Measurements from ENCODE around the gene HDGFL2. TPM values are rescaled to one million over a fixed set of nuclear protein-coding genes. Genes with fewer than 3 reads are reported as not detected.

The HDGFL2 gene
- total RNA-seq, 2 experiments from 2014 or later = 17.2 to 18.0 TPM

DNA sequence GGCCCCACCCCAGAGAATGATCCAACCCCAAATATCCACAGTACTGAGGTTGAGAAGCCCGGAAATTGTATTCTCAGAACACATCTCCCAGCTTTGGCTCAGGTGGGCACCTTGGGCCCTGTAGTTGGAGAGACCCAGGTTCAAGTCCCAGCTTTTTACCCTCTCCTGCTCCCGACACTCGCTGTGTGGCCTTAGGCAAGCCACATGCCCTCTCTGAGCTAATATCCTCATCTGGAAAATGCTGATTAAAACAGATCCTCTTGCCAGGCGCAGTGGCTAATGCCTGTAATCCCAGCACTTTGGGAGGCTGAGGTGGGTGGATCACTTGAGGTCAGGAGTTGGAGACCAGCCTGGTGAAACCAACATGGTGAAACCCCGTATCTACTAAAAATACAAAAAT lies 43.6 kb downstream of the HDGFL2 start:
- H3K4me3 Mint-ChIP-seq = no peak overlapping the region
- no peak overlapping the region for H3K27ac Mint-ChIP-seq
- TF ChIP-seq, protein P1, sequence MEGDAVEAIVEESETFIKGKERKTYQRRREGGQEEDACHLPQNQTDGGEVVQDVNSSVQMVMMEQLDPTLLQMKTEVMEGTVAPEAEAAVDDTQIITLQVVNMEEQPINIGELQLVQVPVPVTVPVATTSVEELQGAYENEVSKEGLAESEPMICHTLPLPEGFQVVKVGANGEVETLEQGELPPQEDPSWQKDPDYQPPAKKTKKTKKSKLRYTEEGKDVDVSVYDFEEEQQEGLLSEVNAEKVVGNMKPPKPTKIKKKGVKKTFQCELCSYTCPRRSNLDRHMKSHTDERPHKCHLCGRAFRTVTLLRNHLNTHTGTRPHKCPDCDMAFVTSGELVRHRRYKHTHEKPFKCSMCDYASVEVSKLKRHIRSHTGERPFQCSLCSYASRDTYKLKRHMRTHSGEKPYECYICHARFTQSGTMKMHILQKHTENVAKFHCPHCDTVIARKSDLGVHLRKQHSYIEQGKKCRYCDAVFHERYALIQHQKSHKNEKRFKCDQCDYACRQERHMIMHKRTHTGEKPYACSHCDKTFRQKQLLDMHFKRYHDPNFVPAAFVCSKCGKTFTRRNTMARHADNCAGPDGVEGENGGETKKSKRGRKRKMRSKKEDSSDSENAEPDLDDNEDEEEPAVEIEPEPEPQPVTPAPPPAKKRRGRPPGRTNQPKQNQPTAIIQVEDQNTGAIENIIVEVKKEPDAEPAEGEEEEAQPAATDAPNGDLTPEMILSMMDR (IDR thresholded peaks at IDR 0.05) = no peak
- intact Hi-C loops (cut with DNase I, micrococcal nuclease) = no loop called here
- Histone ChIP-seq H3K27ac (ENCODE audit: low read depth in 1 of 2, low read length in 2 of 2) (no peak overlapping the region), H3K4me3 (ENCODE audit: low read length) (no peak overlapping the region), H3K27me3 (ENCODE audit: control insufficient read depth in 1 of 2, insufficient read depth in 2 of 2, low read length in 2 of 2) (no peaks in the 10 kb centered on the region), H3K36me3 (ENCODE audit: insufficient read depth, low read length) (no peaks in the 10 kb centered on the region), H3K9me3 (ENCODE audit: control insufficient read depth in 1 of 2, insufficient read depth in 1 of 2, low read length in 2 of 2) (peaks cover 0 to 13% of the 10 kb centered on the region in 2 experiments), H3K4me1 (ENCODE audit: insufficient read depth, low read length) (no peaks in the 10 kb centered on the region)
- H3K36me3 Mint-ChIP-seq (ENCODE audit: low read depth) = no peaks in the 10 kb centered on the region
- H3K27me3 Mint-ChIP-seq = no peaks in the 10 kb centered on the region
- DNase-seq (no peak), ATAC-seq (ENCODE audit: poor library complexity) (no peak)
- ChIA-PET CTCF (interaction anchor here (1.2 kb wide), 1 partner anchor 10 kb away, joined by 4 read pairs; no protein-coding TSS in a partner anchor), POLR2A (no interaction called here)
- H3K4me1 Mint-ChIP-seq (ENCODE audit: low read depth) = no peaks in the 10 kb centered on the region
- no peaks in the 10 kb centered on the region for H3K9me3 Mint-ChIP-seq

- no peaks in the 10 kb centered on the region for H3K27me3 Mint-ChIP-seq
- no peak overlapping the region for H3K4me3 Mint-ChIP-seq
- no peaks in the 10 kb centered on the region for H3K4me1 ChIP-seq (ENCODE audit: insufficient read depth, low read length)
- H3K27me3 ChIP-seq (ENCODE audit: control insufficient read depth in 1 of 2, insufficient read depth in 2 of 2, low read length in 2 of 2) = no peaks in the 10 kb centered on the region
- CTCF ChIA-PET = interaction anchor here (1.2 kb wide), 1 partner anchor 9 kb away, joined by 4 read pairs; no protein-coding TSS in a partner anchor
- ATAC-seq (ENCODE audit: poor library complexity) = no peak
- no peaks in the 10 kb centered on the region for H3K9me3 Mint-ChIP-seq
- intact Hi-C loops (cut with DNase I, micrococcal nuclease) = no loop called here
- DNase-seq = no peak
- no peaks in the 10 kb centered on the region for H3K36me3 Mint-ChIP-seq (ENCODE audit: low read depth)
- TF ChIP-seq, protein P1 (IDR thresholded peaks at IDR 0.05) = no peak
- H3K27ac ChIP-seq (ENCODE audit: low read depth in 1 of 2, low read length in 2 of 2) = no peak overlapping the region
- no peaks in the 10 kb centered on the region for H3K36me3 ChIP-seq (ENCODE audit: insufficient read depth, low read length)
- peaks cover 0 to 12% of the 10 kb centered on the region in 2 experiments for H3K9me3 ChIP-seq (ENCODE audit: control insufficient read depth in 1 of 2, insufficient read depth in 1 of 2, low read length in 2 of 2)
- no peak overlapping the region for H3K4me3 ChIP-seq (ENCODE audit: low read length)
- H3K4me1 Mint-ChIP-seq (ENCODE audit: low read depth) = no peaks in the 10 kb centered on the region
- no peak overlapping the region for H3K27ac Mint-ChIP-seq
- POLR2A ChIA-PET = no interaction called here
These were observed 44.3 kb downstream of the HDGFL2 start for GRCh38 chr19:4516199-4516938.

DNA sequence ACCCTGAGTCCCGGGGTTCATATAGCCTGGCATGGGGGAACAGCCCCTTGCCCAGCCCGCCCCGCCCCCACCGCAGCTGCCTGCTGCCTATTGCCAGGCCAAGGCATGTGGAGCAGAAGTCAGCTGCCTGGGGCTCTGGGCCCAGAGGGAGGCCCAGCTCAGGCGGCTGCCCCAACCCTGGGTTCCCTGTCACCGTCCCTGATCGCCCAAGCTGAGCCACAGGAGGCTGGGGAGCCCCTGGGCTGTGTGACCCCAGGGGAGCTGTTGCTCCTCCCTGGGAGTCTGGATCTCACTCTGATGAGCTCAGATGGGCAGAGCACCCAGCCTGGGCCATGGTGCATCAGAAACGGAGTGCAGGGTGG lies 44.8 kb downstream of the HDGFL2 start:
- no peak overlapping the region for H3K4me3 ChIP-seq (ENCODE audit: low read length)
- H3K27ac ChIP-seq (ENCODE audit: low read depth in 1 of 2, low read length in 2 of 2) = no peak overlapping the region
- H3K4me1 ChIP-seq (ENCODE audit: insufficient read depth, low read length) = no peaks in the 10 kb centered on the region
- TF ChIP-seq, protein P1 (IDR thresholded peaks at IDR 0.05) = no peak
- Mint-ChIP-seq H3K27ac (no peak overlapping the region), H3K4me1 (ENCODE audit: low read depth) (no peaks in the 10 kb centered on the region), H3K27me3 (no peaks in the 10 kb centered on the region), H3K9me3 (no peaks in the 10 kb centered on the region), H3K4me3 (no peak overlapping the region), H3K36me3 (ENCODE audit: low read depth) (no peaks in the 10 kb centered on the region)
- DNase-seq (no peak), ATAC-seq (ENCODE audit: poor library complexity) (no peak)
- H3K27me3 ChIP-seq (ENCODE audit: control insufficient read depth in 1 of 2, insufficient read depth in 2 of 2, low read length in 2 of 2) = no peaks in the 10 kb centered on the region
- CTCF ChIA-PET = interaction anchor here (1.2 kb wide), 1 partner anchor 8 kb away, joined by 4 read pairs; no protein-coding TSS in a partner anchor
- peaks cover 0 to 12% of the 10 kb centered on the region in 2 experiments for H3K9me3 ChIP-seq (ENCODE audit: control insufficient read depth in 1 of 2, insufficient read depth in 1 of 2, low read length in 2 of 2)
- intact Hi-C loops (cut with DNase I, micrococcal nuclease) = no loop called here
- H3K36me3 ChIP-seq (ENCODE audit: insufficient read depth, low read length) = no peaks in the 10 kb centered on the region
- POLR2A ChIA-PET = no interaction called here

All from CD4-positive, alpha-beta T cell (primary cell).